OCI-LY7 (cell line): ENCODE data around the gene IFT27.

Experiments
- EZH2phosphoT487 ChIP-seq: fragments of 200-600 bp; sonication (generic); IDR thresholded peaks from 2 replicates; pipeline ENCODE4 v1.6.1; 2018; ENCODE audit warnings: low read depth, borderline replicate concordance, mild to moderate bottlenecking, mixed run types, antibody characterized with exemption, low read length, moderate library complexity, mixed read lengths
- TF ChIP-seq, protein P1 (sequence below): fragments of 200-600 bp; sonication (generic); conservative IDR thresholded peaks from 2 replicates; pipeline ENCODE4 v1.5.1; 2014; ENCODE audit warnings: mild to moderate bottlenecking, antibody characterized with exemption, low read length, moderate library complexity, mixed read lengths

- TF ChIP-seq, protein P1, sequence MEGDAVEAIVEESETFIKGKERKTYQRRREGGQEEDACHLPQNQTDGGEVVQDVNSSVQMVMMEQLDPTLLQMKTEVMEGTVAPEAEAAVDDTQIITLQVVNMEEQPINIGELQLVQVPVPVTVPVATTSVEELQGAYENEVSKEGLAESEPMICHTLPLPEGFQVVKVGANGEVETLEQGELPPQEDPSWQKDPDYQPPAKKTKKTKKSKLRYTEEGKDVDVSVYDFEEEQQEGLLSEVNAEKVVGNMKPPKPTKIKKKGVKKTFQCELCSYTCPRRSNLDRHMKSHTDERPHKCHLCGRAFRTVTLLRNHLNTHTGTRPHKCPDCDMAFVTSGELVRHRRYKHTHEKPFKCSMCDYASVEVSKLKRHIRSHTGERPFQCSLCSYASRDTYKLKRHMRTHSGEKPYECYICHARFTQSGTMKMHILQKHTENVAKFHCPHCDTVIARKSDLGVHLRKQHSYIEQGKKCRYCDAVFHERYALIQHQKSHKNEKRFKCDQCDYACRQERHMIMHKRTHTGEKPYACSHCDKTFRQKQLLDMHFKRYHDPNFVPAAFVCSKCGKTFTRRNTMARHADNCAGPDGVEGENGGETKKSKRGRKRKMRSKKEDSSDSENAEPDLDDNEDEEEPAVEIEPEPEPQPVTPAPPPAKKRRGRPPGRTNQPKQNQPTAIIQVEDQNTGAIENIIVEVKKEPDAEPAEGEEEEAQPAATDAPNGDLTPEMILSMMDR = no peak
- TF ChIP-seq EZH2phosphoT487 = no peak
Measured at GRCh38 chr22:36741204-36741793, 34.6 kb downstream of the IFT27 start.
